Measurements from ENCODE around the gene KCNK6. TPM values are rescaled to one million over a fixed set of nuclear protein-coding genes. Genes with fewer than 3 reads are reported as not detected.

Gene KCNK6
- total and polyA plus RNA-seq, 2 of the 8 experiments (the other 6 are each of a cell fraction or from before 2014, with no cell fraction given) = 10.6 to 13.3 TPM

DNA sequence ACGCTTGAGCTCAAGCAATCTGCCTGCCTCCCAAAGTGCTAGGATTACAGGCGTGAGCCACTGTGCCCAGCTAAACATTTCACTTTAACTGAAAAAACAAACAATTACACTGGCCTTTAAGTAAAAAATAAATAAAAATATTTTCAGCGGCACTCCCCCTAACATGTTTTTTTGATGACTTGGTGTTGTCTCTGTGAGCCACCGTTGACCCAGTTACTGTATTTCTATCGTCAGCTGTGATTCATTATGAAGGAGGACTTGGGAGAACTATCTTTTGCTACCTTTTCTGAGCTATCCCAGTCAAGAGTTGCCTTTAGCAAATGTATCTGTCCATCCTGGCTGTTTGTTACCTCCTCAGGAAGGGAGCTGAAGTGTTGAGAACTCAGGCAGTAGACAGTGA is 34.1 kb upstream of the KCNK6 start (continued):
- no peak for TF ChIP-seq SUZ12 (IDR thresholded peaks at IDR 0.05; ENCODE audit: low read length)

Data from H1 (cell line).